ENCODE data around the gene NMT1. TPM values are rescaled to one million over a fixed set of nuclear protein-coding genes. Genes with fewer than 3 reads are reported as not detected.

NMT1 gene
- total RNA-seq, 2 donors from 2014 or later = 68.0 to 127 TPM

DNA sequence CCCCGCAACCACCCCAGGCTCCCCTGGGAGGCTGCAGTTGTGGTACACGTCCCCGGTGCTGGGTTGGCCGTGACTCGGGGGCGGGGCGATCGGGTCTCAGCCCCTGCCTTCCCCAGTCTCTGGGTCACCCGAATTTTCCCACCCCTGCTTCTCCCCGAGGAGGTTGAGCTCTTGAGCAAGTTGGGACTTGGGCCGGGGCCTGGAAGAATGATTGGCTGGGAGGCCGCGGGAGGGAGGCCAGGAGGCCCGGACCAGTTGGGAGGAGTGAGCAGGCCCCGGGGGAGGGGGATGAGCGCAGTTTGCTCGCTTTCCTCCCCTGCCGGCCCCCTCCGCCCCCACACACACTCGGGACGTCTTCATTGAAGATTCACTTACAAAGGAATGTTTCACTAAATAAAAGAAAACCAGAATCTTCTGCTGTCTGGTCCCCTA, 82.7 kb downstream of the NMT1 start:
- H3K9me3 ChIP-seq = no peaks in the 10 kb centered on the region
- DNase-seq = peak; percentile 71
- TF ChIP-seq CTCF (IDR thresholded peaks at IDR 0.05) = no peak
- no peaks in the 10 kb centered on the region for H3K27me3 ChIP-seq
- peak overlapping the region; percentile 79 for H3K27ac ChIP-seq
- peak overlapping the region; percentile 1 to 74 for H3K9ac ChIP-seq (ENCODE audit: low read depth in 2 of 2, low read length in 2 of 2)
- intact Hi-C loops (cut with DNase I) = no loop called here
- no peaks in the 10 kb centered on the region for H3K36me3 ChIP-seq
- peaks cover 8% of the 10 kb centered on the region for H3K4me1 ChIP-seq
- H3K4me3 ChIP-seq = peak overlapping the region; percentile 30

DNA sequence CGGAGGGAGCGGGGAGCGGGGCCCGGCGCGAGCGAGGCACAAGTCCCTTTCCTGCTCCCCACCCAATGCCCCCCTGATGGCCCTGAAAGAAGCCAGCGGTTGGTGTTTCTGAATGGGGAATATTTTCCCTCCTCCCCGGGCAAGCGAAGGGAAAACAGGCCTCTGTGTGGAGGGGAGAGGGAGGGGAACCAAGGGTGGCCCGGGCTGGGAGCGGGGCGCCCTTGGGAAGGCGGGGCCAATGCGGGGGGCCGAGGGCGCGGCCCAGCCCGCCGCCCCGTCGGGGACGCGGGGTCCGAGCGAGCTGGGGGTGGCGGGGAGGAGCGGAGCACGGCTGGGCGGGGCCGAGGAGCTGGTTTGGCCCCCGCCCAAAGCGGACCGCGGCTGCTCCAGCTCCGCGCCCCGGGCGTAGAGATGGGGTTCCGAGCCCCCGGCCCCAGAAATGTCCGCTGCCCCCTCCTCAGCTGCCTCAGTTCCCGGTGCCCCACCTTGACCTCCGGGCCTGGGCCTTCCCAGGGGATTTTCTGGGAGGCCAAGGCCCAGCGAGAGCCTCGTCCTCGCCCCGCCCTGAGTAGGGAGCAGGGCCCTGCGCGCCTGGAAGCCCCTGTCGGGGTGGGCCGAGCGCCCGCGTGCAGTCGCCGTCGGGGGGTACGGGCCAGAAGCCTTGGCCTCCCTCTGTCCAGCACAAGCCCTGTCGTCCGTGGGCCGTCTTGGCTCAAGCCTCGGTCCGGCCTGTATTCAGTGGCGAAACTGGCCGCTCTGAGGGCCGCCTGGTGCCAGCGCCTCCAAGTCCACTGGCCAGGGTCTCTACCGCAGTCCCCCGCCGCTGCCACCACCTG, 83.3 kb downstream of the NMT1 start:
- peak overlapping the region; percentile 79 for H3K27ac ChIP-seq
- no peak for DNase-seq
- peak overlapping the region; percentile 30 for H3K4me3 ChIP-seq
- no peaks in the 10 kb centered on the region for H3K36me3 ChIP-seq
- intact Hi-C loops (cut with DNase I) = no loop called here
- H3K4me1 ChIP-seq = peaks cover 8% of the 10 kb centered on the region
- peak overlapping the region; percentile 74 to 76 for H3K9ac ChIP-seq (ENCODE audit: low read depth in 2 of 2, low read length in 2 of 2)
- no peak for TF ChIP-seq CTCF (IDR thresholded peaks at IDR 0.05)
- no peaks in the 10 kb centered on the region for H3K9me3 ChIP-seq
- no peaks in the 10 kb centered on the region for H3K27me3 ChIP-seq

- Histone ChIP-seq H3K9ac (ENCODE audit: low read depth in 2 of 2, low read length in 2 of 2) (peak overlapping the region; percentile 74 to 76), H3K36me3 (no peaks in the 10 kb centered on the region), H3K4me3 (no peak overlapping the region), H3K27me3 (no peaks in the 10 kb centered on the region), H3K9me3 (no peaks in the 10 kb centered on the region), H3K4me1 (peaks cover 8% of the 10 kb centered on the region), H3K27ac (peak overlapping the region; percentile 79)
- intact Hi-C loops (cut with DNase I) = no loop called here
- DNase-seq = no peak
- TF ChIP-seq CTCF (IDR thresholded peaks at IDR 0.05) = no peak
Observed at GRCh38 chr17:45145035-45145389, 83.9 kb downstream of the NMT1 start.

DNA sequence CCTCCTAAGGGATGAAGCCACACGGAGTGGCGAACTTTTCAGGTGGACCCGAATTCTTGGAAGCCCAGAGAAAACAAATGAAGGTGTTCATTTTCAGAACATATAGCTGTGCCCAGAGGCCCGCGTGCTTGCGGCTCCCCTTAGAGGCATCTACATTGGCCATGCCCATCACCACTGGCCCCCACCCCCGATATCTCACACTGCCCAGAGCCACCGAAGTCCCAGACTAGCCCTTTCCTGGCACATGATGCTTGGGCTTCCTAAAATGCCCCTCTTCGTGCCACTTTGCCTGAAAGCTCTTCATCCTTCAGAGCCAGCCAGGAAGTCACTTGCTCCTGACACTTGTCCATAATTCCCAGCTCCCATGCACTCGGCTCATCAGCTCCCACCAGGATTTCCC, 85.0 kb downstream of the NMT1 start:
- H3K27me3 ChIP-seq = no peaks in the 10 kb centered on the region
- H3K4me1 ChIP-seq = peaks cover 8% of the 10 kb centered on the region
- peak overlapping the region; percentile 98 for H3K27ac ChIP-seq
- DNase-seq = no peak
- peak overlapping the region in 1 of 2 donors; percentile 91 for H3K9ac ChIP-seq (ENCODE audit: low read depth in 2 of 2, low read length in 2 of 2)
- no peak overlapping the region for H3K4me3 ChIP-seq
- TF ChIP-seq CTCF (IDR thresholded peaks at IDR 0.05) = no peak
- intact Hi-C loops (cut with DNase I) = no loop called here
- H3K36me3 ChIP-seq = no peaks in the 10 kb centered on the region
- no peaks in the 10 kb centered on the region for H3K9me3 ChIP-seq

DNA sequence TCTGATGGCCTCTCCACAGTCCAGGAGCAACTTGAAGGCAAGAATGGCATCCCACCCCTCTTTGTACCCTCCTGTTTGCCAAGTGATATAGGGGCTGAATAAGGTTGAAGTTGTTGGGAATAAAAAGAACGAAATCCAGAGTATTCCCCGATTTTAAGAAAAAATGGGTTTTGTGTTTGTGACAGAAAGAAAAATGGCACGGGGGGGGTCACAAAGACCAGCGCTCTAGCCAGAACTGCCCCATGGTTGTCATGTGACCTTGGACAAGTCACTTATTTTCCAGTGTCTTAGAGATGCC, 85.4 kb downstream of the NMT1 start:
- Histone ChIP-seq H3K36me3 (no peaks in the 10 kb centered on the region), H3K9me3 (no peaks in the 10 kb centered on the region), H3K27ac (peak overlapping the region; percentile 98), H3K4me3 (no peak overlapping the region), H3K9ac (ENCODE audit: low read depth in 2 of 2, low read length in 2 of 2) (peak overlapping the region in 1 of 2 donors; percentile 91), H3K4me1 (peaks cover 11% of the 10 kb centered on the region), H3K27me3 (no peaks in the 10 kb centered on the region)
- TF ChIP-seq CTCF (IDR thresholded peaks at IDR 0.05) = no peak
- intact Hi-C loops (cut with DNase I) = no loop called here
- DNase-seq = no peak

All from colonic mucosa (tissue), 4 donors.